MM.1S (cell line): ENCODE measurements around the gene ZNF716.

Source experiments
- DNase-seq: peaks from one replicate; pipeline ENCODE4 v3.0.0-alpha.2; 2015
- H2AFZ ChIP-seq: fragments of 300-600 bp; sonication (generic); 2 replicates; pipeline ENCODE4 v1.6.0; 2016; ENCODE audit warnings: antibody characterized with exemption, low read length
- H3F3A ChIP-seq: fragments of 300-600 bp; sonication (generic); 2 replicates; pipeline ENCODE4 v1.6.1; 2016; ENCODE audit warnings: mild to moderate bottlenecking, antibody characterized with exemption, low read length, moderate library complexity, mixed read lengths; ENCODE audit not compliant: insufficient read depth
- H3K27ac ChIP-seq: fragments of 300-600 bp; sonication (generic); 2 replicates; pipeline ENCODE4 v1.5.1; 2016; ENCODE audit warnings: mild to moderate bottlenecking, low read length
- H3K27me3 ChIP-seq: fragments of 300-600 bp; sonication (generic); replicated peaks from 2 replicates; pipeline ENCODE4 v1.6.0; 2016; ENCODE audit warnings: low read length; ENCODE audit not compliant: insufficient read depth
- H3K36me3 ChIP-seq: fragments of 300-600 bp; sonication (generic); replicated peaks from 2 replicates; pipeline ENCODE4 v1.6.1; 2016; ENCODE audit warnings: mild to moderate bottlenecking, low read length, mixed read lengths; ENCODE audit not compliant: insufficient read depth
- H3K4me1 ChIP-seq: fragments of 300-600 bp; sonication (generic); 2 replicates; pipeline ENCODE4 v1.6.1; 2016; ENCODE audit warnings: low read length, mixed read lengths
- H3K4me2 ChIP-seq: fragments of 300-600 bp; sonication (generic); 2 replicates; pipeline ENCODE4 v1.6.0; 2016; ENCODE audit warnings: low read depth, low read length
- H3K4me3 ChIP-seq: fragments of 300-600 bp; sonication (generic); 2 replicates; pipeline ENCODE4 v1.5.1; 2016; ENCODE audit warnings: low read length, mixed read lengths
- H3K79me2 ChIP-seq: fragments of 300-600 bp; sonication (generic); 2 replicates; pipeline ENCODE4 v1.6.1; 2016; ENCODE audit warnings: mixed run types, low read length, mixed read lengths
- H3K9ac ChIP-seq: fragments of 300-600 bp; sonication (generic); 2 replicates; pipeline ENCODE4 v1.6.1; 2016; ENCODE audit warnings: low read length, mixed read lengths
- H3K9me2 ChIP-seq: fragments of 300-600 bp; sonication (generic); replicated peaks from 2 replicates; pipeline ENCODE4 v1.6.1; 2016; ENCODE audit warnings: mild to moderate bottlenecking, low read length, mixed read lengths; ENCODE audit not compliant: insufficient read depth
- H3K9me3 ChIP-seq: fragments of 300-600 bp; sonication (generic); replicated peaks from 2 replicates; pipeline ENCODE4 v1.6.1; 2016; ENCODE audit warnings: mild to moderate bottlenecking, low read length, mixed read lengths; ENCODE audit not compliant: insufficient read depth
- H4K20me1 ChIP-seq: fragments of 300-600 bp; sonication (generic); 2 replicates; pipeline ENCODE4 v1.6.1; 2016; ENCODE audit warnings: mild to moderate bottlenecking, low read length, moderate library complexity, mixed read lengths; ENCODE audit not compliant: insufficient read depth
- CTCF ChIP-seq: fragments of 300-600 bp; sonication (generic); IDR thresholded peaks from 2 replicates; pipeline ENCODE4 v1.5.1; 2016; ENCODE audit warnings: antibody characterized with exemption, low read length, mixed read lengths
- EZH2 ChIP-seq: fragments of 300-600 bp; sonication (generic); optimal IDR thresholded peaks from 2 replicates; pipeline ENCODE3; 2017; ENCODE audit warnings: low read depth, mild to moderate bottlenecking, antibody characterized with exemption, low read length, mixed read lengths
- EZH2phosphoT487 ChIP-seq: fragments of 300-600 bp; sonication (generic); IDR thresholded peaks from 2 replicates; pipeline ENCODE4 v1.6.1; 2018; ENCODE audit warnings: antibody characterized with exemption, low read length

The ZNF716 gene

GRCh38 chr7:57412168-57412567 is 37.8 kb upstream of the ZNF716 start:
- no peak overlapping the region for H3K27ac ChIP-seq
- H3K4me2 ChIP-seq: no peak overlapping the region
- no peak for TF ChIP-seq EZH2phosphoT487
- TF ChIP-seq CTCF: no peak
- TF ChIP-seq EZH2: no peak
- no peaks in the 10 kb centered on the region for H3K36me3 ChIP-seq
- DNase-seq: no peak
- no peak overlapping the region for H2AFZ ChIP-seq
- no peak overlapping the region for H3K4me3 ChIP-seq
- H3K9ac ChIP-seq: no peak overlapping the region
- no peaks in the 10 kb centered on the region for H4K20me1 ChIP-seq
- H3K9me2 ChIP-seq: no peaks in the 10 kb centered on the region
- H3K27me3 ChIP-seq: no peaks in the 10 kb centered on the region
- H3K79me2 ChIP-seq: no peaks in the 10 kb centered on the region
- H3F3A ChIP-seq: no peaks in the 10 kb centered on the region
- no peaks in the 10 kb centered on the region for H3K4me1 ChIP-seq
- H3K9me3 ChIP-seq: no peaks in the 10 kb centered on the region

GRCh38 chr7:57412618-57413017 is 37.4 kb upstream of the ZNF716 start:
- no peak overlapping the region for H2AFZ ChIP-seq
- no peaks in the 10 kb centered on the region for H3K4me1 ChIP-seq
- no peaks in the 10 kb centered on the region for H4K20me1 ChIP-seq
- no peaks in the 10 kb centered on the region for H3F3A ChIP-seq
- no peaks in the 10 kb centered on the region for H3K27me3 ChIP-seq
- H3K9me2 ChIP-seq: no peaks in the 10 kb centered on the region
- no peak for DNase-seq
- H3K36me3 ChIP-seq: no peaks in the 10 kb centered on the region
- no peaks in the 10 kb centered on the region for H3K79me2 ChIP-seq
- no peak for TF ChIP-seq CTCF
- TF ChIP-seq EZH2phosphoT487: no peak
- no peak for TF ChIP-seq EZH2
- H3K9ac ChIP-seq: no peak overlapping the region
- no peak overlapping the region for H3K4me3 ChIP-seq
- no peaks in the 10 kb centered on the region for H3K9me3 ChIP-seq
- H3K4me2 ChIP-seq: no peak overlapping the region
- no peak overlapping the region for H3K27ac ChIP-seq

GRCh38 chr7:57413529-57414398 is 36.2 kb upstream of the ZNF716 start:
- Histone ChIP-seq H3K27me3 (no peaks in the 10 kb centered on the region), H3K4me1 (no peaks in the 10 kb centered on the region), H3F3A (no peaks in the 10 kb centered on the region), H3K4me2 (no peak overlapping the region), H3K4me3 (no peak overlapping the region), H3K36me3 (no peaks in the 10 kb centered on the region), H3K79me2 (no peaks in the 10 kb centered on the region), H3K9ac (no peak overlapping the region), H3K9me3 (no peaks in the 10 kb centered on the region), H4K20me1 (no peaks in the 10 kb centered on the region), H2AFZ (no peak overlapping the region), H3K27ac (no peak overlapping the region), H3K9me2 (no peaks in the 10 kb centered on the region)
- DNase-seq: no peak
- TF ChIP-seq CTCF: no peak
